ENCODE data around the gene TEX14.

The TEX14 gene

DNA sequence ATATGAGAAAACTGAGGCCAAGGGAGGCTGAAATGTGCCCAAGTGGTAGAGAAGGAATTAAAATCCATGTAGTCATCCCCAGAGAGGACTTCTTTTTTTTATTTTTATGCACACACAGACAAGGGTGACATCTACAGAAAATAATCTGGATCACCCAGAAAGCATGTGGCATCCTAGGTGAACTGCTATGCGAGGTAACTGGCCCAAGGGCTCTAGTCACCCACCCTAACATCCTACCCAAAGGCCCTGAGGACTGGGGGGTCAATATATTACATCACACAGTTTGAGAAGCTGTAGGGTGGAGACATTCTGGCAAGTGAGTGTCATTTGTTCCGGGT lies 23.3 kb downstream of the TEX14 start:
- H3K4me3 ChIP-seq (ENCODE audit: insufficient read depth in 1 of 2, low read depth in 1 of 2, low read length in 2 of 2), result no peak overlapping the region
- H2AK5ac ChIP-seq (ENCODE audit: low read length, severe bottlenecking), result no peak overlapping the region
- H3K18ac ChIP-seq (ENCODE audit: low read depth in 1 of 2, low read length in 2 of 2), result no peak overlapping the region
- no peak overlapping the region for H4K91ac ChIP-seq (ENCODE audit: low read length)
- H2BK5ac ChIP-seq (ENCODE audit: low read depth, low read length, poor library complexity, severe bottlenecking), result no peak overlapping the region
- no peak overlapping the region for H3K14ac ChIP-seq (ENCODE audit: low read length in 2 of 2)
- H3K4me1 ChIP-seq (ENCODE audit: control insufficient read depth, insufficient read depth, low read depth, low read length), result no peaks in the 10 kb centered on the region
- no peak for DNase-seq
- no peaks in the 10 kb centered on the region for H3K79me1 ChIP-seq (replicated peaks; ENCODE audit: low read length, poor library complexity, severe bottlenecking)
- no peak overlapping the region for H4K8ac ChIP-seq (ENCODE audit: low read length)
- H2AFZ ChIP-seq (ENCODE audit: low read depth, low read length), result no peak overlapping the region
- WGBS, result 95% methylated on average over 2 of the region's 2 CpGs
- H3K27ac ChIP-seq (ENCODE audit: low read length, poor library complexity, severe bottlenecking), result no peak overlapping the region
- H2BK120ac ChIP-seq (ENCODE audit: low read depth, low read length), result no peak overlapping the region
- no peak overlapping the region for H3K4ac ChIP-seq (ENCODE audit: low read depth in 1 of 2, low read length in 2 of 2)
- H3K36me3 ChIP-seq (ENCODE audit: control insufficient read depth in 1 of 2, insufficient read depth in 2 of 2, low read depth in 1 of 2, low read length in 2 of 2), result no peaks in the 10 kb centered on the region
- H2BK12ac ChIP-seq (ENCODE audit: low read length in 2 of 2), result no peak overlapping the region
- no peak overlapping the region for H2BK15ac ChIP-seq (ENCODE audit: low read depth, poor library complexity, severe bottlenecking)
- no peak overlapping the region for H3K4me2 ChIP-seq (ENCODE audit: low read length, poor library complexity, severe bottlenecking)
- no peak overlapping the region for H3K9ac ChIP-seq (ENCODE audit: low read length)
- H3K9me3 ChIP-seq (ENCODE audit: control insufficient read depth, low read length), result no peaks in the 10 kb centered on the region
- H3K27me3 ChIP-seq (ENCODE audit: control insufficient read depth in 1 of 2, insufficient read depth in 1 of 2, low read length in 2 of 2), result peaks cover 0 to 4% of the 10 kb centered on the region in 2 experiments
- H3K23ac ChIP-seq (ENCODE audit: low read length in 2 of 2), result no peak overlapping the region

DNA sequence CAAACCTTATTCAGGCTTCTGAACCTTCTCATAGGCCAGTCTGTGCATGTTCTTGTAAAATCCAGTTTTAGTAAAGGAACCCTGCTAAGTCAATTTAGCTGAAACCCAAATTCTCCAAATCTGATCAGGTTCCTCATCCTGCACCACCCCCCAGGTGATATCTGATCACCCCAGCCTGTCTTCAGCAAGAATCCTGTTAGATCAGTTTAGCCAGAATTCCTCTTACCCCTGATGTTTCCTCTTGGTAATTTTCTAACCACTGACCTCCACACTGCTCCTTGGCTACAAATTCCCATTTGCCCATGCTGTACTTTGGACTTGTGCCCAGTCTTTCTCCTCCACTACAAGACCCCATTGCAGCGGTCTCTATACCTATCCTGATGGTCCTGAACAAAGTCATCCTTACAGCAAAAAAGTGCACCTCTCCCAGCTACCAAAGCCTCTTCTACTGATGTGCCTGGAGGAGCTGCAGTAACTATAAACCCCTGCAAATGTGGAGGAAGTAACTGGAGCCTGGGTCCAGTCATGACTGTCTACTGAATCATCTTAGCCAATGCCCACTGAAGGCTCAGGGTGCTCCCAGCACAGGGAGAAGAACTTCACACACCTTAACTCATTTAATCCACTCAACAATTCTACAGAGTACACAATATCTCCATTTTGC lies 23.8 kb downstream of the TEX14 start:
- H3K79me1 ChIP-seq (replicated peaks; ENCODE audit: low read length, poor library complexity, severe bottlenecking), result no peaks in the 10 kb centered on the region
- no peak overlapping the region for H3K23ac ChIP-seq (ENCODE audit: low read length in 2 of 2)
- H2AK5ac ChIP-seq (ENCODE audit: low read length, severe bottlenecking), result no peak overlapping the region
- no peak overlapping the region for H2BK120ac ChIP-seq (ENCODE audit: low read depth, low read length)
- H3K4me1 ChIP-seq (ENCODE audit: control insufficient read depth, insufficient read depth, low read depth, low read length), result no peaks in the 10 kb centered on the region
- no peak overlapping the region for H3K14ac ChIP-seq (ENCODE audit: low read length in 2 of 2)
- WGBS, result 87% methylated on average over 1 of the region's 1 CpG
- H4K8ac ChIP-seq (ENCODE audit: low read length), result no peak overlapping the region
- H3K9me3 ChIP-seq (ENCODE audit: control insufficient read depth, low read length), result no peaks in the 10 kb centered on the region
- H4K91ac ChIP-seq (ENCODE audit: low read length), result no peak overlapping the region
- H3K9ac ChIP-seq (ENCODE audit: low read length), result no peak overlapping the region
- no peak overlapping the region for H3K18ac ChIP-seq (ENCODE audit: low read depth in 1 of 2, low read length in 2 of 2)
- no peaks in the 10 kb centered on the region for H3K36me3 ChIP-seq (ENCODE audit: control insufficient read depth in 1 of 2, insufficient read depth in 2 of 2, low read depth in 1 of 2, low read length in 2 of 2)
- H3K4me2 ChIP-seq (ENCODE audit: low read length, poor library complexity, severe bottlenecking), result no peak overlapping the region
- no peak for DNase-seq
- no peak overlapping the region for H2AFZ ChIP-seq (ENCODE audit: low read depth, low read length)
- H3K4ac ChIP-seq (ENCODE audit: low read depth in 1 of 2, low read length in 2 of 2), result no peak overlapping the region
- H2BK12ac ChIP-seq (ENCODE audit: low read length in 2 of 2), result no peak overlapping the region
- no peak overlapping the region for H2BK15ac ChIP-seq (ENCODE audit: low read depth, poor library complexity, severe bottlenecking)
- H3K27ac ChIP-seq (ENCODE audit: low read length, poor library complexity, severe bottlenecking), result no peak overlapping the region
- H2BK5ac ChIP-seq (ENCODE audit: low read depth, low read length, poor library complexity, severe bottlenecking), result no peak overlapping the region
- H3K27me3 ChIP-seq (ENCODE audit: control insufficient read depth in 1 of 2, insufficient read depth in 1 of 2, low read length in 2 of 2), result peaks cover 0 to 4% of the 10 kb centered on the region in 2 experiments
- no peak overlapping the region for H3K4me3 ChIP-seq (ENCODE audit: insufficient read depth in 1 of 2, low read depth in 1 of 2, low read length in 2 of 2)

DNA sequence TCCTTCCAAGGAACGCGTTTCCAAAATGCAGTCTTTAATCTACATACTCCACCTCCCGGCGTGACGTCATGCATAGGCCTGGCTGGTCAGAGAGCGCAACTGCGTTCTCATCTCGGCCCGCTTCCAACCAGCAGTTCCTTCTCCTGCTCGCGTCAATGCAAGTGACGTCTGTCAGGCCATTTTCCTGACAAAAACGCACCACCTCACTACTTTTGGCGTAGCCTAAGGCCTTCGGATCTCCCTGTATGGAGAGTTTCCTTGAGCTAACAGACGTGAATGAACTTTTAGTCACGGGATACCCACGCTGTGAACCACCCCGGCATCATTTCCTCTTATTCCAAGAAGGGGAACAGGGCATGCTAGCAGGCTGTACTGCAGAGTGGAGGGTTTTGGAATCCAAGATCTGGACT lies 25.0 kb downstream of the TEX14 start:
- Histone ChIP-seq H3K9me3 (ENCODE audit: control insufficient read depth, low read length) (no peaks in the 10 kb centered on the region), H3K79me1 (replicated peaks; ENCODE audit: low read length, poor library complexity, severe bottlenecking) (no peaks in the 10 kb centered on the region), H2BK12ac (ENCODE audit: low read length in 2 of 2) (no peak overlapping the region), H3K4me1 (ENCODE audit: control insufficient read depth, insufficient read depth, low read depth, low read length) (no peaks in the 10 kb centered on the region), H3K4ac (ENCODE audit: low read depth in 1 of 2, low read length in 2 of 2) (no peak overlapping the region), H2BK120ac (ENCODE audit: low read depth, low read length) (no peak overlapping the region), H3K14ac (ENCODE audit: low read length in 2 of 2) (no peak overlapping the region), H3K9ac (ENCODE audit: low read length) (no peak overlapping the region), H3K27me3 (ENCODE audit: control insufficient read depth in 1 of 2, insufficient read depth in 1 of 2, low read length in 2 of 2) (peaks cover 0 to 4% of the 10 kb centered on the region in 2 experiments), H2AK5ac (ENCODE audit: low read length, severe bottlenecking) (no peak overlapping the region), H2AFZ (ENCODE audit: low read depth, low read length) (no peak overlapping the region), H3K18ac (ENCODE audit: low read depth in 1 of 2, low read length in 2 of 2) (no peak overlapping the region), H4K91ac (ENCODE audit: low read length) (no peak overlapping the region), H2BK15ac (ENCODE audit: low read depth, poor library complexity, severe bottlenecking) (no peak overlapping the region), H3K36me3 (ENCODE audit: control insufficient read depth in 1 of 2, insufficient read depth in 2 of 2, low read depth in 1 of 2, low read length in 2 of 2) (no peaks in the 10 kb centered on the region), H3K23ac (ENCODE audit: low read length in 2 of 2) (no peak overlapping the region), H3K27ac (ENCODE audit: low read length, poor library complexity, severe bottlenecking) (no peak overlapping the region), H2BK5ac (ENCODE audit: low read depth, low read length, poor library complexity, severe bottlenecking) (no peak overlapping the region), H3K4me2 (ENCODE audit: low read length, poor library complexity, severe bottlenecking) (no peak overlapping the region), H3K4me3 (ENCODE audit: insufficient read depth in 1 of 2, low read depth in 1 of 2, low read length in 2 of 2) (no peak overlapping the region), H4K8ac (ENCODE audit: low read length) (no peak overlapping the region)
- WGBS, result 88% methylated on average over 19 of the region's 19 CpGs
- no peak for DNase-seq

DNA sequence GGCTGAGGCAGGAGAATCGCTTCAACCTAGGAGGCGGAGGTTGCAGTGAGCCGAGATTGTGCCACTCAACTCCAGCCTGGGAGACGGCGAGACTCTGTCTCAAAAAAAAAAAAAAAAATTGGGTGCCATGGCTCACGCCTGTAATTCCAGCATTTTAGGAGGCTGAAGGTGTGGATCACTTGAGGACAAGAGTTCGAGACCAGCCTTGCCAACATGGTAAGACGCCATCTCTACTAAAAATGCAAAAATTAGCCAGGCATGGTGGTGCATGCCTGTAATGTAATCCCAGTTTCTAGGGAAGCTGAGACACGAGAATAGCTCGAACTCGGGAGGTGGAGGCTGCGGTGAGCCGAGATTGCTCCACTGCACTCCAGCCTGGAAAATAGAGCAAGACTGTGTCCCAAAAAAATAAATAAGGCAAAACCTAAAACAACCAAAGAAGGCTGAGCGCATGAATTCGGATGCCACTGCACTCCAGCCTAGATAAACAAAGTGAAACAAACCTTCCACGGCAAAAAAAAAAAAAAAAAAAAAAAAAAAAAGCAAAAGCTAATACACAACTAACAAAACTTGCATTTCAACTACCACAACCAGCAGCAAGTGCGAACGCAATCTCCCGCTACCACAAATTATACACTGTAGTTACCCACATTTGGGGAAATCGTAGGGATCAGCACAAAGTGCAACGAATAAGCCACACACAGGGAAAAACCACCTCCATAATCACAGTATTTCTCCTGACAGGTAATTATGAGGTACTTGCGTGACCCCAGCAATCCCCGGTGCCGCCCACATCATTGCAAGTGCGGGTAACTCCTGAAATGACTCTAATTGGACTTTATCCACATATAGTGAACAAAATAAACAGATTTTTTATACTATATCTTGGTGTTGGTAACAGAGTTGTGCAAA lies 25.6 kb downstream of the TEX14 start:
- Histone ChIP-seq H3K79me1 (replicated peaks; ENCODE audit: low read length, poor library complexity, severe bottlenecking) (no peaks in the 10 kb centered on the region), H3K27me3 (ENCODE audit: control insufficient read depth in 1 of 2, insufficient read depth in 1 of 2, low read length in 2 of 2) (peaks cover 0 to 1% of the 10 kb centered on the region in 2 experiments)

More for the DNA sequence above, 25.6 kb downstream of the TEX14 start:
- no peak overlapping the region for H2BK5ac ChIP-seq (ENCODE audit: low read depth, low read length, poor library complexity, severe bottlenecking)
- H3K14ac ChIP-seq (ENCODE audit: low read length in 2 of 2), result no peak overlapping the region
- H3K4me3 ChIP-seq (ENCODE audit: insufficient read depth in 1 of 2, low read depth in 1 of 2, low read length in 2 of 2), result no peak overlapping the region
- H3K9ac ChIP-seq (ENCODE audit: low read length), result no peak overlapping the region
- no peak overlapping the region for H2BK120ac ChIP-seq (ENCODE audit: low read depth, low read length)
- H3K9me3 ChIP-seq (ENCODE audit: control insufficient read depth, low read length), result no peaks in the 10 kb centered on the region
- H3K4ac ChIP-seq (ENCODE audit: low read depth in 1 of 2, low read length in 2 of 2), result no peak overlapping the region
- H3K27ac ChIP-seq (ENCODE audit: low read length, poor library complexity, severe bottlenecking), result no peak overlapping the region
- H3K18ac ChIP-seq (ENCODE audit: low read depth in 1 of 2, low read length in 2 of 2), result no peak overlapping the region
- no peaks in the 10 kb centered on the region for H3K4me1 ChIP-seq (ENCODE audit: control insufficient read depth, insufficient read depth, low read depth, low read length)
- no peak overlapping the region for H3K23ac ChIP-seq (ENCODE audit: low read length in 2 of 2)
- no peak overlapping the region for H4K8ac ChIP-seq (ENCODE audit: low read length)
- no peak overlapping the region for H4K91ac ChIP-seq (ENCODE audit: low read length)
- H2BK12ac ChIP-seq (ENCODE audit: low read length in 2 of 2), result no peak overlapping the region
- no peak overlapping the region for H2BK15ac ChIP-seq (ENCODE audit: low read depth, poor library complexity, severe bottlenecking)
- WGBS, result 92% methylated on average over 24 of the region's 25 CpGs
- no peak overlapping the region for H2AFZ ChIP-seq (ENCODE audit: low read depth, low read length)
- no peaks in the 10 kb centered on the region for H3K36me3 ChIP-seq (ENCODE audit: control insufficient read depth in 1 of 2, insufficient read depth in 2 of 2, low read depth in 1 of 2, low read length in 2 of 2)
- DNase-seq, result no peak
- H3K4me2 ChIP-seq (ENCODE audit: low read length, poor library complexity, severe bottlenecking), result no peak overlapping the region
- H2AK5ac ChIP-seq (ENCODE audit: low read length, severe bottlenecking), result no peak overlapping the region
